Esophagus muscularis mucosa (tissue), 3 donors: ENCODE measurements around the gene YDJC.

ENCODE experiments used
- CTCF ChIP-seq, 3 experiments: fragments of 200-600 bp in 2 of 3; fragments of 450-650 bp in 1 of 3; sonication (generic) in 2 of 3; IDR thresholded peaks; one replicate each; pipeline ENCODE4 v1.5.1; 2017 to 2019; ENCODE audit warnings: antibody characterized with exemption in 3 of 3, mild to moderate bottlenecking in 2 of 3, moderate library complexity in 1 of 3
- EP300 ChIP-seq: sonication (generic); formaldehyde crosslinking; IDR thresholded peaks from one replicate; pipeline ENCODE4 v1.6.1; 2017; ENCODE audit warnings: antibody characterized with exemption

- no peak for TF ChIP-seq CTCF (IDR thresholded peaks at IDR 0.05)
- TF ChIP-seq EP300, result no peak
These were observed 21.7 kb upstream of the YDJC start for GRCh38 chr22:21651521-21652009.
